Esophagus muscularis mucosa (tissue), 4 donors: ENCODE data around the gene CACFD1. TPM values are rescaled to one million over a fixed set of nuclear protein-coding genes. Genes with fewer than 3 reads are reported as not detected.

Experiments used
- DNase-seq: peaks from one replicate; pipeline ENCODE4 v3.0.0-alpha.2; 2017; ENCODE audit errors: extremely low spot score
- H3K27ac ChIP-seq, 4 donors: fragments of 200-600 bp; sonication (generic); replicated peaks in 1 of 4; 1 replicate in 3 of 4; 2 replicates in 1 of 4; pipeline ENCODE4 v1.5.1; 2016 to 2019; ENCODE audit warnings: mild to moderate bottlenecking in 1 of 4
- H3K27me3 ChIP-seq, 4 donors: fragments of 200-600 bp; sonication (generic); one replicate each; pipeline versions ENCODE4 v1.5.1 to v1.6.0; 2016 to 2019
- H3K36me3 ChIP-seq, 4 donors: fragments of 200-600 bp; sonication (generic); one replicate each; pipeline ENCODE4 v1.5.1; 2016 to 2019
- H3K4me1 ChIP-seq, 4 donors: fragments of 200-600 bp; sonication (generic); one replicate each; pipeline ENCODE4 v1.5.1; 2016 to 2019
- H3K4me3 ChIP-seq, 4 donors: fragments of 200-600 bp; sonication (generic); 1 replicate in 2 of 4; 2 replicates in 2 of 4; pipeline ENCODE4 v1.5.1; 2016 to 2019; ENCODE audit warnings: mild to moderate bottlenecking in 4 of 4, moderate library complexity in 1 of 4
- H3K9me3 ChIP-seq, 4 donors: fragments of 200-600 bp; sonication (generic); 1 replicate in 3 of 4; 2 replicates in 1 of 4; pipeline ENCODE4 v1.5.1; 2016 to 2019
- EP300 ChIP-seq: sonication (generic); formaldehyde crosslinking; IDR thresholded peaks from one replicate; pipeline ENCODE4 v1.6.1; 2017; ENCODE audit warnings: antibody characterized with exemption
- POLR2A ChIP-seq: fragments of 450-650 bp; IDR thresholded peaks from one replicate; pipeline ENCODE4 v1.6.1; 2017; ENCODE audit warnings: antibody characterized with exemption, moderate library complexity, mild to moderate bottlenecking, low read depth
- POLR2AphosphoS5 ChIP-seq, 2 donors: sonication (generic); formaldehyde crosslinking; IDR thresholded peaks; one replicate each; pipeline ENCODE4 v1.6.1; 2017; ENCODE audit warnings: antibody characterized with exemption in 2 of 2
- WGBS: methylation state at CpG from one replicate; pipeline ENCODE4 v1.1.5; 2018; 5-methylcytosine and 5-hydroxymethylcytosine counted together
- intact Hi-C: fragments of 100-400 bp; cut with DNase I; formaldehyde crosslinking; loops from one replicate; pipeline ENCODE4 v1.15.1; 2023
- total RNA-seq, 4 donors: library from RNA; depleted of rRNA; stranded (reverse); fragments of >200 nt; gene quantifications; one replicate each; pipeline versions ENCODE4 v1.1.0 to v1.2.1, GENCODE V29; 2016
- TF ChIP-seq, protein P1 (sequence below), 3 experiments: fragments of 200-600 bp in 2 of 3; fragments of 450-650 bp in 1 of 3; sonication (generic) in 2 of 3; IDR thresholded peaks; one replicate each; pipeline ENCODE4 v1.5.1; 2017 to 2019; ENCODE audit warnings: antibody characterized with exemption in 3 of 3, mild to moderate bottlenecking in 2 of 3, moderate library complexity in 1 of 3

CACFD1 gene
- total RNA-seq, 4 donors from 2014 or later: 12.5 to 27.8 (median 19.6) TPM

DNA sequence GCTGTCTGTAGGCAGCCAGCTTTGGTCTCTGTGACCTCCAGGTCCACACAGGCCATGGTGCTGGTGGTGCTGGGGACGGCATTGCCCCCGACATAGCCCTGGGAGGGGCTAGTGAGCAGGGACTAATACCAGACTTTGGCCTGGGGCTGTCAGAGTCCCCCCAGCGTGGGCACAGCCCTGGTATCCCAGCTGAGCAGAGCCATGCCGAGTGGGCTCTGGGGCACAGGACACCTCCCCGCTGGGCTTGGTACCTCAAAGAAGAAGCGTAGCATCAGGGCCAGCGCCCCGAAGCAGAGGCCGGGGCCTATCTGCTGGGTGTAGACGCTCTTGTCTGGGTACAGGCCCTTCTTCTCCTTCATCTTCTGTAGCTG is 55.4 kb downstream of the CACFD1 start:
- H3K27me3 ChIP-seq: peaks cover 0 to 44% (median 0%) of the 10 kb centered on the region in 4 donors
- no peak for TF ChIP-seq POLR2AphosphoS5 (IDR thresholded peaks at IDR 0.05)
- TF ChIP-seq, protein P1, sequence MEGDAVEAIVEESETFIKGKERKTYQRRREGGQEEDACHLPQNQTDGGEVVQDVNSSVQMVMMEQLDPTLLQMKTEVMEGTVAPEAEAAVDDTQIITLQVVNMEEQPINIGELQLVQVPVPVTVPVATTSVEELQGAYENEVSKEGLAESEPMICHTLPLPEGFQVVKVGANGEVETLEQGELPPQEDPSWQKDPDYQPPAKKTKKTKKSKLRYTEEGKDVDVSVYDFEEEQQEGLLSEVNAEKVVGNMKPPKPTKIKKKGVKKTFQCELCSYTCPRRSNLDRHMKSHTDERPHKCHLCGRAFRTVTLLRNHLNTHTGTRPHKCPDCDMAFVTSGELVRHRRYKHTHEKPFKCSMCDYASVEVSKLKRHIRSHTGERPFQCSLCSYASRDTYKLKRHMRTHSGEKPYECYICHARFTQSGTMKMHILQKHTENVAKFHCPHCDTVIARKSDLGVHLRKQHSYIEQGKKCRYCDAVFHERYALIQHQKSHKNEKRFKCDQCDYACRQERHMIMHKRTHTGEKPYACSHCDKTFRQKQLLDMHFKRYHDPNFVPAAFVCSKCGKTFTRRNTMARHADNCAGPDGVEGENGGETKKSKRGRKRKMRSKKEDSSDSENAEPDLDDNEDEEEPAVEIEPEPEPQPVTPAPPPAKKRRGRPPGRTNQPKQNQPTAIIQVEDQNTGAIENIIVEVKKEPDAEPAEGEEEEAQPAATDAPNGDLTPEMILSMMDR (IDR thresholded peaks at IDR 0.05): no peak
- TF ChIP-seq POLR2A: no peak
- TF ChIP-seq EP300: no peak
- no peak overlapping the region for H3K4me3 ChIP-seq
- DNase-seq: no peak
- H3K27ac ChIP-seq: no peak overlapping the region
- no CpG with 5 or more reads among the region's 10 CpGs for WGBS
- peaks cover 10 to 16% (median 14%) of the 10 kb centered on the region in 4 donors for H3K4me1 ChIP-seq
- H3K9me3 ChIP-seq: no peaks in the 10 kb centered on the region
- intact Hi-C loops: no loop called here
- H3K36me3 ChIP-seq: no peaks in the 10 kb centered on the region

DNA sequence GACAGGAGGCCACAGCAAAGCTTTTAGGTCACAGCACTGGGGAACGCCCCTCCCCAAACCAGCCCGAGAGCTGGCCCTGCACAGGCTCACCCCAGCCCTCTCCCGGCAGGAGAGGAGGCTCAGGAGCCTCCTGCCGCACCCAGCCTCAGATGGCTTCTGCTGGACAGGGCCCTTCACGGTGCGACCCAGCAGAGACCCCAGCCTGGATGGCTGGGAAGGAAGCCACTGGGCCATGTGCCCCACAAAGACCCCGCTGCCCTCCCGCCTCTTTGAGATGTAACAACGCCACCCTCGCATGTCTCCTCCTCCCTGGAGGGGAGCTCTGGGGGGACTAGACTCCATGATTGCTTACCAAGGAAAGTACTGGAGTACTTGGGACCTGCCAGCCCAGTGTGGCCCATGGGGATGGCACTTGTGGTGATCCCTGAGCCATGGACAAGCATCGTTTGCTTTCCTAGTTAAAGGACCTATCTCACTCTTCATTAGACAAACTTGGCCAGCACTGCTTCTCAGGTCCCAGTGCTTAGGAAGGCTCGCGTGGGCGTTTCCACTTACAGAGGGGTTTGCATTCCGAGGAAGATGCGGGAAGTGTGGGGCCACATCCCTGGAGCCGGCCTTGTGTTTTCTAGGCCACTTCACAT is 56.0 kb downstream of the CACFD1 start:
- peaks cover 10 to 16% (median 14%) of the 10 kb centered on the region in 4 donors for H3K4me1 ChIP-seq
- no peak overlapping the region for H3K27ac ChIP-seq
- WGBS: 89% methylated on average over 13 of the region's 17 CpGs
- H3K4me3 ChIP-seq: no peak overlapping the region
- DNase-seq: no peak
- intact Hi-C loops: no loop called here
- H3K36me3 ChIP-seq: no peaks in the 10 kb centered on the region
- no peaks in the 10 kb centered on the region for H3K9me3 ChIP-seq
- peaks cover 0 to 39% (median 0%) of the 10 kb centered on the region in 4 donors for H3K27me3 ChIP-seq
- TF ChIP-seq, protein P1 (IDR thresholded peaks at IDR 0.05): no peak
- TF ChIP-seq POLR2AphosphoS5 (IDR thresholded peaks at IDR 0.05): no peak
- no peak for TF ChIP-seq EP300
- no peak for TF ChIP-seq POLR2A

DNA sequence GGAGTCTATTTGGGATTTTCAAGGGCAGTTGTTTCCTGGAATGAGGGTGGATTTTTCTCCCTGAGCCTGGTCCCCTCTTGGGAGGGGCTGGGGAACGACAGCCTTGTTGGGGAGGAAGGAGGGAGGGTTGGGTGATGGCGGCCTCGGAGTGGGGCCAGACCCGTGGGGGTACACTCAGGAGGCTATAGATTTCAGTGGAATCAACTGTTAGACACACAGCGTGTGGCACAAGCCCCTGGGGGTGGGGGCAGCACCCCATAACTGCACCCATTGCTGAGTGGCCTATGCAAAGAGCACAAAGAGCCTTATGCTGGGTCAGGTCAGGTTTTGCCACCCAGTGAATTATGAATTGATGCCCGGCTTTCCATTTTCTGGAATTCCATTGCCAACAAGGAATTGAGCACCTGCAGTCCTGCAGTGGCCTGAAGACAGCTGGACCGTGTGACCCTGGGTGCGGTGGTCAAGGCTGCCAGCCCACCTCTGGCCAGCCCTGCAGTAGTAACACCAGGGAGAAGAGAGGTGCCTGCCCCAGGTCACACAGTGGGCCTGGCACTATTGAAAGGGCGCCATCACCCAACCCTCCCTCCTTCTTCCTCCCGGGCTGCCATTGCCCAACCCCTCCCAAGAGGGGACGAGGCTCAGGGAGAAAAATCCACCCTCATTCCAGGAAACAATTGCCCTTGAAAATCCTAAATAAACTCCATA is 56.6 kb downstream of the CACFD1 start:
- Histone ChIP-seq H3K4me1 (peaks cover 10 to 16% (median 14%) of the 10 kb centered on the region in 4 donors), H3K4me3 (no peak overlapping the region), H3K9me3 (no peaks in the 10 kb centered on the region), H3K27me3 (peaks cover 0 to 33% (median 0%) of the 10 kb centered on the region in 4 donors), H3K36me3 (no peaks in the 10 kb centered on the region), H3K27ac (no peak overlapping the region)
- 94% methylated on average over 11 of the region's 11 CpGs for WGBS
- no peak for TF ChIP-seq POLR2AphosphoS5 (IDR thresholded peaks at IDR 0.05)
- TF ChIP-seq EP300: no peak
- intact Hi-C loops: no loop called here
- no peak for DNase-seq

DNA sequence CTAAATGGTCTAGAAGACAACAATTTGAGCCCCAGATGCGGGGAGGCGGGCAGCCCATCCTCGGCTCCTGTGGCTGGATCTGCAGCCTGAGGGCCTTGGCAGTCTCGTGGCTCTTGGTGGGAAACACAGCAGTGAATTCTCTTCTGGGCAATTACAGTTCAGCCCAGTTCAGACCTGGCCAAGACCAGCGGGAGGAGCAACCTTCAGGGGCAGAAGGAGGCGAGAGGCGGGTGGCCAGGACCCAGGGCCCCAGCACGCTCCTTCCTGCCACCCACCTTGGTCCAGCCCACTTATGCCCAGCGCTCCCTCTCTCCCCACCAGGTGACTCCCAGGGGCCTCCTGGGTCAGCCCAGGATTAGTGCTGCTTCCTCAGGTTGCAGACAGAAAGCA is 57.2 kb downstream of the CACFD1 start:
- no peak for DNase-seq
- TF ChIP-seq, protein P1 (IDR thresholded peaks at IDR 0.05): no peak
- TF ChIP-seq POLR2AphosphoS5 (IDR thresholded peaks at IDR 0.05) (no peak), POLR2A (no peak), EP300 (no peak)
- Histone ChIP-seq H3K27ac (no peak overlapping the region), H3K27me3 (peaks cover 0 to 32% (median 0%) of the 10 kb centered on the region in 4 donors), H3K4me1 (peaks cover 10 to 16% (median 14%) of the 10 kb centered on the region in 4 donors), H3K9me3 (no peaks in the 10 kb centered on the region), H3K36me3 (no peaks in the 10 kb centered on the region), H3K4me3 (no peak overlapping the region)
- intact Hi-C loops: no loop called here
- 94% methylated on average over 9 of the region's 9 CpGs for WGBS

DNA sequence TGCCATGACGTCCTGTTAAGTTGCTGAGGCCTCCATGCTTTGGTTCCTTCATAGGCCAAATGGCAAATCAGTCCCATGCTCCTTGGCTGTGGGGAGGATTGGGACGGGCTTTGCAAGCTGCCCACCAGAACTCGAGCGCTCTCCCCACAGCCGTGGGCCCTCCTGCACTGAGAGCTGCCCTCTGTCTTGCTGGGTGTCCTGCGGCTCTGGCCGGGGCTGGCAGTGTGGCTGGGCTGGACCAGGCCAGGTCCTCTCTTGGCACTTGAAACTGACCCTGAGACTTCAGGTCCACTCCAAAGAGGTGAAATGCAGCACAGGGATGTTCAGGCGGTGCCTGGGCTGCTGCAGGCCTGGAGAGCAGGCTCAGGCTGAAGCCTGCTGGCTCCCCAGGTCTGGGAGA is 57.9 kb downstream of the CACFD1 start:
- no peak for TF ChIP-seq POLR2A
- no peak for TF ChIP-seq EP300
- TF ChIP-seq, protein P1 (IDR thresholded peaks at IDR 0.05): no peak
- no peak for TF ChIP-seq POLR2AphosphoS5 (IDR thresholded peaks at IDR 0.05)
- H3K4me1 ChIP-seq: peaks cover 10 to 16% (median 14%) of the 10 kb centered on the region in 4 donors
- H3K4me3 ChIP-seq: no peak overlapping the region
- intact Hi-C loops: no loop called here
- WGBS: 82% methylated on average over 8 of the region's 8 CpGs
- no peaks in the 10 kb centered on the region for H3K36me3 ChIP-seq
- no peak for DNase-seq
- H3K27ac ChIP-seq: no peak overlapping the region
- H3K9me3 ChIP-seq: no peaks in the 10 kb centered on the region
- H3K27me3 ChIP-seq: peaks cover 0 to 33% (median 0%) of the 10 kb centered on the region in 4 donors
